Body of pancreas (tissue), 4 donors: Measurements from ENCODE around the gene PTPRD.

Experiments used
- CTCF ChIP-seq, 7 experiments: fragments of 450-650 bp in 4 of 7; fragments of 200-600 bp in 3 of 7; sonication (generic) in 3 of 7; IDR thresholded peaks; one replicate each; pipeline ENCODE4 v1.5.1; 2016 to 2019; ENCODE audit warnings: antibody characterized with exemption in 7 of 7
- POLR2A ChIP-seq, 3 donors: fragments of 450-650 bp; IDR thresholded peaks; one replicate each; pipeline ENCODE4 v1.6.1; 2016; ENCODE audit warnings: antibody characterized with exemption in 3 of 3, mild to moderate bottlenecking in 2 of 3

- TF ChIP-seq CTCF (IDR thresholded peaks at IDR 0.05) (no peak), POLR2A (IDR thresholded peaks at IDR 0.05) (no peak)
These were observed 362.6 kb downstream of the PTPRD start for GRCh38 chr9:10250219-10250618.
